Measurements from ENCODE around the gene EGR1. TPM values are rescaled to one million over a fixed set of nuclear protein-coding genes. Genes with fewer than 3 reads are reported as not detected.

EGR1 gene
- total and polyA plus RNA-seq, 2 of the 4 experiments (the other 2 are of a cell fraction) = 2.9 to 104 TPM

DNA sequence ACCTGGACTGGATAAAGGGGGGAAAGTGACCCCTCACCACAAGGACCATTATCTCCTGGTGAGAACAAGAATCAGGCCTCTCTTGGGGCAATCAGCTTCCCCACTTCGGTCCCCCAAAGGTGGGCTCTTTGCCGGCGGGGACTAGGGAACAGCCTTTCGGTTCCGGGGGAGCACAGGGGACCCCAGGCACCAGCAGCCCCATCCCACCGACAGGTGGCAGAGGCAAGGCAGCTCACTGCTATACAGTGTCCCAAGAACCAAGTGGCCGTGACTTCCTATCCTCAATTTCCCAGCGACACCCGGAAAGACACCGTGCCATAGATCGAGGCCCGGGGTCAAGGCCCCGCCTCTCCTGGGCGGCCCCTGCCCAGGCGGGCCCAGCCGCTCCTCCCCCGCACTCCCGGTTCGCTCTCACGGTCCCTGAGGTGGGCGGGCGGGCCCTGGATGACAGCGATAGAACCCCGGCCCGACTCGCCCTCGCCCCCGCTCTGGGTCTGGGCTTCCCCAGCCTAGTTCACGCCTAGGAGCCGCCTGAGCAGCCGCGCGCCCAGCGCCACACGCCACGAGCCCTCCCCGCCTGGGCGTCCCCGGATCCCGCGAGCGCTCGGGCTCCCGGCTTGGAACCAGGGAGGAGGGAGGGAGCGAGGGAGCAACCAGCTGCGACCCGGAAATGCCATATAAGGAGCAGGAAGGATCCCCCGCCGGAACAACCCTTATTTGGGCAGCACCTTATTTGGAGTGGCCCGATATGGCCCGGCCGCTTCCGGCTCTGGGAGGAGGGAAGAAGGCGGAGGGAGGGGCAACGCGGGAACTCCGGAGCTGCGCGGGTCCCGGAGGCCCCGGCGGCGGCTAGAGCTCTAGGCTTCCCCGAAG lies 655 bp upstream of the EGR1 start:
- Histone ChIP-seq H2BK5ac (ENCODE audit: low read depth, low read length, poor library complexity, severe bottlenecking) (peak overlapping the region; percentile 78), H4K5ac (ENCODE audit: low read depth, low read length) (peak overlapping the region; percentile 4; the same call in 1 of the 2 replicates), H4K20me1 (ENCODE audit: insufficient read depth, low read length) (peaks cover 42% of the 10 kb centered on the region), H2BK120ac (ENCODE audit: low read depth, low read length) (peak overlapping the region; percentile 52; the same call in 1 of the 2 replicates), H3K4me2 (ENCODE audit: low read depth, low read length) (peak overlapping the region; percentile 79), H3K9ac (ENCODE audit: low read depth, low read length) (peak overlapping the region; percentile 65), H3K4me3 (ENCODE audit: insufficient read depth, low read depth, low read length) (peak overlapping the region; percentile 66), H2AK5ac (ENCODE audit: low read depth, low read length) (peak overlapping the region; percentile 86), H3K14ac (replicated peaks; ENCODE audit: low read depth, low read length) (peak overlapping the region; percentile 71), H4K8ac (ENCODE audit: low read depth in 2 of 2, low read length in 2 of 2) (peak overlapping the region; percentile 59 to 94), H2AK9ac (replicated peaks; ENCODE audit: low read depth, low read length, poor library complexity) (peak overlapping the region; percentile 98), H2BK15ac (ENCODE audit: low read depth, low read length) (peak overlapping the region; percentile 48; the same call in 1 of the 3 replicates), H3K27ac (ENCODE audit: insufficient read depth, low read length) (peak overlapping the region; percentile 88), H2BK20ac (ENCODE audit: low read depth, low read length) (no peak overlapping the region), H3K9me1 (ENCODE audit: insufficient read depth, low read length) (peaks cover 19% of the 10 kb centered on the region), H3K9me3 (ENCODE audit: control insufficient read depth, insufficient read depth, low read length) (no peaks in the 10 kb centered on the region), H3K56ac (ENCODE audit: extremely low read depth, insufficient read depth, low read length) (peak overlapping the region; percentile 88), H3K18ac (ENCODE audit: low read depth, low read length) (peak overlapping the region; percentile 12; the same call in 1 of the 2 replicates), H3K36me3 (ENCODE audit: control insufficient read depth, insufficient read depth, low read length) (peaks cover 18% of the 10 kb centered on the region), H3K4me1 (ENCODE audit: control insufficient read depth, insufficient read depth, low read length) (peaks cover 12% of the 10 kb centered on the region; the same call in 1 of the 2 replicates), H3K23ac (ENCODE audit: low read depth, low read length) (peak overlapping the region; percentile 74; the same call in 1 of the 2 replicates), H4K91ac (ENCODE audit: insufficient read depth, low read depth, low read length) (peak overlapping the region; percentile 75), H3K27me3 (ENCODE audit: control insufficient read depth, insufficient read depth, low read length) (no peaks in the 10 kb centered on the region), H2AFZ (replicated peaks; ENCODE audit: low read length, poor library complexity) (peak overlapping the region; percentile 100), H3K4ac (ENCODE audit: low read depth, low read length) (peak overlapping the region; percentile 89), H3K79me1 (ENCODE audit: low read depth in 1 of 2, low read length in 2 of 2) (peaks cover 13 to 38% of the 10 kb centered on the region in 2 experiments)
- dilution Hi-C loops (cut with HindIII; ENCODE audit: low sequenced_read_pairs, unreplicated experiment) = no loop called here
- no TSS peak for BruUV-seq (replicated peaks)
- CTCF ChIA-PET = interaction anchor here (0.5 to 2.2 kb wide), 11 partner anchors 9 to 89 kb away, joined by 3 to 10 read pairs (median 3); no protein-coding TSS in a partner anchor
- POLR2A ChIA-PET (ENCODE audit: unreplicated experiment) = interaction anchor here (0.5 to 1.4 kb wide), 5 partner anchors 13 to 83 kb away, joined by 3 to 7 read pairs (median 6); partner anchors contain the start of gene ETF1
- WGBS, 2 experiments (ENCODE audit: extremely low coverage in 2 of 2, insufficient read length in 1 of 2) = 0% methylated on average over 24 of the region's 64 CpGs; no CpG with 5 or more reads in 1 of the 2 experiments
- peak; percentile 98 for DNase-seq
- intact Hi-C loops (cut with micrococcal nuclease) = loop anchor here (1.0 kb wide), 2 partner anchors 14 to 79 kb away; partner anchors contain the start of gene ETF1
- peak; percentile 62 for ATAC-seq (ENCODE audit: low read depth)
- in situ Hi-C loops (cut with MboI; ENCODE audit: low sequenced_read_pairs) = no loop called here
- TF ChIP-seq, protein P1, sequence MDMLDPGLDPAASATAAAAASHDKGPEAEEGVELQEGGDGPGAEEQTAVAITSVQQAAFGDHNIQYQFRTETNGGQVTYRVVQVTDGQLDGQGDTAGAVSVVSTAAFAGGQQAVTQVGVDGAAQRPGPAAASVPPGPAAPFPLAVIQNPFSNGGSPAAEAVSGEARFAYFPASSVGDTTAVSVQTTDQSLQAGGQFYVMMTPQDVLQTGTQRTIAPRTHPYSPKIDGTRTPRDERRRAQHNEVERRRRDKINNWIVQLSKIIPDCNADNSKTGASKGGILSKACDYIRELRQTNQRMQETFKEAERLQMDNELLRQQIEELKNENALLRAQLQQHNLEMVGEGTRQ (IDR thresholded peaks at IDR 0.05; ENCODE audit: low read depth, low read length) = 0 out of 2 replicates have a peak, but pooled peaks have one; percentile 40
- no peak for TF ChIP-seq CEBPB (IDR thresholded peaks at IDR 0.05; ENCODE audit: low read depth, low read length)
- no peak; the same call in 1 of the 2 replicates for TF ChIP-seq NFE2L2 (IDR thresholded peaks at IDR 0.05; ENCODE audit: low read depth, low read length)
- TF ChIP-seq RAD21 (IDR thresholded peaks at IDR 0.05; ENCODE audit: low read length) = no peak
- TF ChIP-seq BHLHE40 (IDR thresholded peaks at IDR 0.05; ENCODE audit: low read depth, low read length) = peak; percentile 34
- no peak for TF ChIP-seq MXI1 (IDR thresholded peaks at IDR 0.05; ENCODE audit: borderline replicate concordance, low read depth, low read length)
- no peak for TF ChIP-seq CHD1 (IDR thresholded peaks at IDR 0.05; ENCODE audit: low read depth, low read length)
- no peak for TF ChIP-seq RFX5 (IDR thresholded peaks at IDR 0.05; ENCODE audit: low read depth, low read length)
- TF ChIP-seq, protein P2, sequence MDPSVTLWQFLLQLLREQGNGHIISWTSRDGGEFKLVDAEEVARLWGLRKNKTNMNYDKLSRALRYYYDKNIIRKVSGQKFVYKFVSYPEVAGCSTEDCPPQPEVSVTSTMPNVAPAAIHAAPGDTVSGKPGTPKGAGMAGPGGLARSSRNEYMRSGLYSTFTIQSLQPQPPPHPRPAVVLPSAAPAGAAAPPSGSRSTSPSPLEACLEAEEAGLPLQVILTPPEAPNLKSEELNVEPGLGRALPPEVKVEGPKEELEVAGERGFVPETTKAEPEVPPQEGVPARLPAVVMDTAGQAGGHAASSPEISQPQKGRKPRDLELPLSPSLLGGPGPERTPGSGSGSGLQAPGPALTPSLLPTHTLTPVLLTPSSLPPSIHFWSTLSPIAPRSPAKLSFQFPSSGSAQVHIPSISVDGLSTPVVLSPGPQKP (IDR thresholded peaks at IDR 0.05; ENCODE audit: borderline replicate concordance, low read depth, low read length) = peak; percentile 100
- TF ChIP-seq, protein P3, sequence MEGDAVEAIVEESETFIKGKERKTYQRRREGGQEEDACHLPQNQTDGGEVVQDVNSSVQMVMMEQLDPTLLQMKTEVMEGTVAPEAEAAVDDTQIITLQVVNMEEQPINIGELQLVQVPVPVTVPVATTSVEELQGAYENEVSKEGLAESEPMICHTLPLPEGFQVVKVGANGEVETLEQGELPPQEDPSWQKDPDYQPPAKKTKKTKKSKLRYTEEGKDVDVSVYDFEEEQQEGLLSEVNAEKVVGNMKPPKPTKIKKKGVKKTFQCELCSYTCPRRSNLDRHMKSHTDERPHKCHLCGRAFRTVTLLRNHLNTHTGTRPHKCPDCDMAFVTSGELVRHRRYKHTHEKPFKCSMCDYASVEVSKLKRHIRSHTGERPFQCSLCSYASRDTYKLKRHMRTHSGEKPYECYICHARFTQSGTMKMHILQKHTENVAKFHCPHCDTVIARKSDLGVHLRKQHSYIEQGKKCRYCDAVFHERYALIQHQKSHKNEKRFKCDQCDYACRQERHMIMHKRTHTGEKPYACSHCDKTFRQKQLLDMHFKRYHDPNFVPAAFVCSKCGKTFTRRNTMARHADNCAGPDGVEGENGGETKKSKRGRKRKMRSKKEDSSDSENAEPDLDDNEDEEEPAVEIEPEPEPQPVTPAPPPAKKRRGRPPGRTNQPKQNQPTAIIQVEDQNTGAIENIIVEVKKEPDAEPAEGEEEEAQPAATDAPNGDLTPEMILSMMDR (conservative IDR thresholded peaks at IDR 0.05; ENCODE audit: low read depth, low read length) = no peak
- no peak for TF ChIP-seq MAFK (IDR thresholded peaks at IDR 0.05; ENCODE audit: low read depth, low read length)
- no peak; the same call in 1 of the 2 replicates for TF ChIP-seq FOS (IDR thresholded peaks at IDR 0.05; ENCODE audit: low read depth, low read length)

Data from IMR-90 (cell line).